GF-D8 (cell line): ENCODE data around the gene FAM210A.
A peak's percentile ranks its signal among the peaks of the same experiment; 100 is the strongest.

ENCODE experiments used
- DNase-seq: peaks from one replicate; lab custom pipeline; 2025; lab: John Stamatoyannopoulos, UW

FAM210A gene

GRCh38 chr18:13621886-13622619, 104.3 kb downstream of the FAM210A start:
- DNase-seq = no peak

DNA sequence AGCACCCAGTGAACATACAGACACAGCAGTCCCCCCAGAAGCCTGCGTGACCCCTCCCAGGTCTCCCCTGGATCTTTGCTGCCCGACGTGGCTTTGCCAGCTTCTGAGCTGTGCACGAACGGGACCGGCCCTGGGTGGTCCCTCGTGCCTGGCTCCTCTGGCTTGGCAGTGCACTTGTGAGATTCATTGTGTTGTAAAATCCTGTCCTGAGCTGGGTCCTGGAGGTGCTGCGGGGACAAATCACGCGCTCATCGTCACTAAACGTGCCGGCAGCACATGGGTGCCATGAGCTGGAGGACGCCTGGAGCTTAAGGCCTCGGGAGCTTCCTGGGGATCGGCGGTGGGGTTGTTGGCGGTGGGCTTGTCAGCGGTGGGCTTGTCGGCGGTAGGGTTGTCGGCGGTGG, 104.9 kb downstream of the FAM210A start:
- DNase-seq = no peak

DNA sequence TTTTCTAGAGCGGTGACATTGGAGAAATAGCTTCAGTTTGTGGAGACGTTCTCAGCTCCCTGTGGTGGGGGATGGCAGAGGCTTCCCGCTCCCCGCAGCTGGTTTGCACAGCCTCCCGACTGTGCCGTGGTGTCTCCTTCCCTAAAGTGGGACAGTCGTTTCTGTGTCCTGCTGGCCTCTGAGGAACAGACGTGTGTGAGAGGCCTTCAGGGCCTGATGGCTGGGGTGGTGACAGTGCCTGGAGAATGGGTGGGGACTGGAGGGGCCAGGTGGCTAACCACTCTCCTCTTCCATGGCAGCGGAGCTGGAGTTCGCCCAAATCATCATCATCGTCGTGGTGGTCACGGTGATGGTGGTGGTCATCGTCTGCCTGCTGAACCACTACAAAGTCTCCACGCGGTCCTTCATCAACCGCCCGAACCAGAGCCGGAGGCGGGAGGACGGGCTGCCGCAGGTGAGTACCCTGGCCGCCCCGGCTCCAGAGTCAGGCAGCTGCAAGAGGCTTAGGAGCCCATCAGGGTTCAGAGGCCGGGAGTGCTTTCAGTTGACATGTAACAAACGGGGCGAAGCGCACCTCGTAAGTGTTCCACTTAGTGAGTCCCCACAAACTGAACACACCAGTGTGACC, 105.4 kb downstream of the FAM210A start:
- DNase-seq = no peak

DNA sequence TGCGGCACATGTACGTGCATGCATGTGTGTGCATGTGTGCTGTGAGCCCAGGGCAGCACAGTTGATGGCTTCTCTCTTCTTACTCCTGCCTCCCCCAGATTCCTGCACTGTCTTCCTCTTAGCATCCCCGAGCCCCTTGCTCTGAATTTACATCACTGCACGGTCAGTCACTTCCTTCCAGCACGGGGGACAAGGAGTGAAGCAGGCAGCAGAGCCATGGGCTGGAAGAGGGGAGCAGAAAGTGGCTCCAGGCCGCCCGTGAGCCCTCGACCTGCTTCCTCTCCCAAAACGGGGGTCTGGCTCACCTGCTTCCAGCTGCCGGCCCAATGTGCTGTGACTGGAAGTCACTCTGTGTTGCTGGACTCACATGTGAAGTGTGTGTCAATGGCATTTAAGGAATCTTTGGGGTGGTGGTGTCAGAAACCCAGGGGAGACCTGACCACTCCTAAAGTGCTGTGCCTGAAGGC, 106.1 kb downstream of the FAM210A start:
- no peak for DNase-seq

DNA sequence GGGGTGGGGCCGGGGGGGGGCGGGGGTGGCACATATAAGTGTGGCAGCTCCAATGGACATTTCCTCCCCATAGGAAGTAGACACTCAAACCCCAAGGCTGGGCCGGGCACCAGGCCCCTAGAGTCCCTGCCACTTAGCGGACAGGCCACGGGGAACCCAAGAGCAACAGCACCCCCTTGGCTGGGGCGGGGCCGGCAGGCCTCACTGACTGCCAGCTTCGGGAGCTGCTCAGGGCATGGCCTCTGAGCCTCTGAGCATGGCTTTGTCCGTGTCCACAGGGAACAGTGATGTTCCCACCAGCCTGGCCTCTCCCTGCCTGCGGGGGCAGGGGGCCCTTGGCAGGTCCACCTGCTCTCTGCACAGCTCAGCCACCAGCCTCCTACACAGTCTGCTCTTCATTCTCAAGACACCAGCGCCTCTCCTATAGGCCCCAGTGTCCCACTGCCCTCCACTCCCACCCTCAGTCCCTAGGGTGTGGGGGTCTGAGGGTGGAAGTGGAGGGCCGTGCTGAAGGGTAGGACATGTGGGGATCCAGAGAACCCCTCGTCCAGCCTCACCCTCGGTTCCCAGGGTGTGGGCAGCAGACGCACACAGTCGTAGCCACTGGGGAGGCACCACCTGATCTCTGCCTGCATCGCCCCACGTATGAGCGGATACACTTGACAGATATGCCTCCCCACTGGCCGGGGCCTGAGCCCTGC, 106.7 kb downstream of the FAM210A start:
- no peak for DNase-seq

DNA sequence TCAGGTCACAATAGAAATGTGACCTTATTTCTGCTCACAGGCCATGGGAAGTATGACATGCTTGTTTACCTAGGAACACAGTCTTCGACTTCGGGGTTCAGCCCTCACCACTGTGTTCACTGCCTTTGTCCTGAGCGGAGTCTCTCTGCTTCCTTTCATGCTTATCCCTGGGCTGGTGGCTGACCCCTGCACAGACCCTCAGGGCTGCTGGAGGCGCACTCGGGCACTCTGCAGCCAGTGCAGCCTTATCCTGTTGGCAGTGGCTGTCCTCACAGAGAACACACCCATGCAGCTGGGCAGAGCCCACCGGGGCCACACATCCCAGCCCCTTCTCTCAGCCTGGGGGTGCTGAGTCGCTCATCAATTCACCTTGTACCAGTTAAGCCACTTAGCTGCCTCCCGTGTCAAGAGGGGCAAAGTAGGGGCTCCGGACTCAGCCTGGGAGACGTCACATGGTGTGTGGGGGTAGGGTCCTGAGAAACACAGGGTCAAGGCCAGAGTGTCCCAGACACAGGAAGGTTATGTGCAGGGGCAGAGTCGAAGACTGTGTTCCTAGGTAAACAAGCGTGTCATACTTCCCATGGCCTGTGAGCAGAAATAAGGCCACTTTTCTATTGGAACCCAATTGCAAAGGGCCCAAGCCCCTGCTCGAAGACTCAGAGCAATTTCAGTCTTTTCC, 107.5 kb downstream of the FAM210A start:
- DNase-seq = no peak

DNA sequence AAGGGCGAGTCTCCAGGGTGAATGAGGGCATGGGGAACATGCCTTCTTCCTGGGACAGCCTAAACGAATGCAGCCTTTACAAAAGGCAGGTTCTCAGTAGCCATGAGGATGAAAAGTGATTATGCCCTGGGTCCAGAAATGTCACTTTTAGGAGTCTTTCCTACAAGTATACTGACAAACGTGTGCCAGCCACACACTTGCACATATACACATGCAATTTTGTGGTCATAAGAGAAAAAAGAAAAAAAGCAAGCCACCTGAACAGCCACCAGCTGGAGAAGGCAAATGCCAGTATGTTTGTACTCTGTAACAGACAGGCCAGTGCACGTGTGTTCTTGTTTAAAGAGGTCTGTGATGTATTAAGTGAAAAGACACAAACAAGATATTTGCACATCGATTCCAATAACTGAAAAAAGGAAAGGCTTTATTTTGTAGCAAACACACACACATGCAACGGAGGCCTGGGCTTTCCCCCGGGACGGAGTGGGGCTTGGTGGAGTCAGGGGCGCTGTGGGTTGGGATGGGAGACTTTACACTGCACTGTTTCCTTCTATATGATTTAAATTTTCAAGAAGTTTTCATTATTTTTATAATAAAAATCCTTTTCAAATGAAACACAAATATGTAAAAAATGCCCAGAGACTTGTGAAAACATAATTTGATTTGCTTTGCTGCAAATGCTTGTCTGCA, 108.4 kb downstream of the FAM210A start:
- no peak for DNase-seq

GRCh38 chr18:13616525-13617035, 109.8 kb downstream of the FAM210A start:
- DNase-seq = no peak

DNA sequence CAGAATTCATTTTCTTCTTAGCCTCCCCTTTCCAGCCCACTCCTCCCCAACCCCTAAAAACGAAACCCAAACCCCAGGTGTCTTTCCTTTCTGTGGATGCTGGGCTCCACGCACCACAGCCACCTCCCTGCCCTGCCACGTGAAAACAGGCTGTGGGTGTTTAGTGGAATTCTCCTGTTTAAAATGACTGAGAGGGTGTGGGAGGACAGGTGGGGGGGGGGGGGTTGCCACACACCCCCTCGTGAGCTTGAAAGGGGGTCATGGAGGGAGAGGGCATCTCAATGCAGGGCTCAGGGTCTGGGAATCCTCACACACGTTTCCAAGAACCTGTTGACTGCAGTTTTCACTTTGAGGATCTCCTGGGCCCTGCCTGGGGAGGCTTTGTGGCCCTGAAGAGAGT, 110.3 kb downstream of the FAM210A start:
- DNase-seq = no peak

- no peak for DNase-seq
Observed at GRCh38 chr18:13615432-13615861, 110.9 kb downstream of the FAM210A start.

- DNase-seq = peak; percentile 13
Observed at GRCh38 chr18:13614641-13615288, 111.6 kb downstream of the FAM210A start.

GRCh38 chr18:13613591-13614501, 112.5 kb downstream of the FAM210A start:
- DNase-seq = no peak
